ENCODE results near the gene ZNF677.
"Not testable (repeated sequence)": the region's sequence is repeated elsewhere in the genome, so short reads cannot be mapped to it uniquely, and the experiment has no call there.

ZNF677 gene

DNA sequence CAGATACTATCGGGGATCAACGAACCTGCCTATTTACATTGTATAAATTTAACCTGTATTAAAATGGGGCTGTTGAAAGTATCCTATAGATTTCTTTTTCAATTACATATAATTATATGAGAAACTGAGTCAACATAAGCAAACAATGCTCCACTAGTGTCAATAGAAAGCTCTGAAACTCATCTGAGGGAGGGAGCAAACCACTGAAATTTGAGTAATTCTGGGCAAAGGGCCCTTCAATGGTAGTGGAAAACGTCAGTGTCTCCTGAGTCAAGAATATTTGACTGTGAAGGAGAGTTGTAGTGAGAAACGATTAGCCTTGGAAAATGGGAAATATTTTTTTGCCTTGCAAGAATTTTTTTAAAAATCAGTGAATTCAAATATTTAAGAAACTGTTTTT, 30.4 kb upstream of the ZNF677 start:
- H3K4me1 ChIP-seq (ENCODE audit: low read depth, poor library complexity, severe bottlenecking), result no peaks in the 10 kb centered on the region
- H3K27me3 ChIP-seq (ENCODE audit: insufficient read depth, low read depth), result no peaks in the 10 kb centered on the region
- no peaks in the 10 kb centered on the region for H4K20me1 ChIP-seq (ENCODE audit: insufficient read depth)

DNA sequence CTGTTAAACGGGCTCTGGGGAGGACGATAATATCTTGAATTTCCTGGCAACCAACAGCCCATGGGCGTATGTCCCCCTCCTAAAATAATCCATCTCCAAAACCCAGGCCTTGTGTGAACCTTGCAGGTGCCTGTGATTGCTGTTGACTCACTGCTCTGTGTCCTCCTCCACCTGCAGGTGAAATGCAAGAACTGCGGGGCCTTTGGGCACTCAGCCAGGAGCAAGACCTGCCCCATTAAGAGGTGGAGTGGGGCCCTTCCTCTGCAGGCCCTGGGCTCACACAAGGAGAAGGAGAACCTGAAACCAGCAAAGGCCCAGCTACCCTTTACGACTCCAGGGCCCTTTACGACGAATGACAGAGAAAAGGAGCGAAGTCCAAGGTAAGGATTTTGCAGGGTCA, 27.3 kb upstream of the ZNF677 start:
- not testable (repeated sequence) for H3K4me1 ChIP-seq (ENCODE audit: low read depth, poor library complexity, severe bottlenecking); H2AFZ ChIP-seq (ENCODE audit: low read depth); H3K27me3 ChIP-seq (ENCODE audit: insufficient read depth, low read depth); H3K27ac ChIP-seq; H3K4me3 ChIP-seq (IDR thresholded peaks at IDR 0.05; ENCODE audit: insufficient read depth, low read depth, low read length); H4K20me1 ChIP-seq (ENCODE audit: insufficient read depth); H3K4me2 ChIP-seq; H3K79me2 ChIP-seq (ENCODE audit: insufficient read depth, low read depth); H3K9ac ChIP-seq; H3K36me3 ChIP-seq (ENCODE audit: insufficient read depth)

More for the DNA sequence above, 30.4 kb upstream of the ZNF677 start:
- TF ChIP-seq, protein P1, sequence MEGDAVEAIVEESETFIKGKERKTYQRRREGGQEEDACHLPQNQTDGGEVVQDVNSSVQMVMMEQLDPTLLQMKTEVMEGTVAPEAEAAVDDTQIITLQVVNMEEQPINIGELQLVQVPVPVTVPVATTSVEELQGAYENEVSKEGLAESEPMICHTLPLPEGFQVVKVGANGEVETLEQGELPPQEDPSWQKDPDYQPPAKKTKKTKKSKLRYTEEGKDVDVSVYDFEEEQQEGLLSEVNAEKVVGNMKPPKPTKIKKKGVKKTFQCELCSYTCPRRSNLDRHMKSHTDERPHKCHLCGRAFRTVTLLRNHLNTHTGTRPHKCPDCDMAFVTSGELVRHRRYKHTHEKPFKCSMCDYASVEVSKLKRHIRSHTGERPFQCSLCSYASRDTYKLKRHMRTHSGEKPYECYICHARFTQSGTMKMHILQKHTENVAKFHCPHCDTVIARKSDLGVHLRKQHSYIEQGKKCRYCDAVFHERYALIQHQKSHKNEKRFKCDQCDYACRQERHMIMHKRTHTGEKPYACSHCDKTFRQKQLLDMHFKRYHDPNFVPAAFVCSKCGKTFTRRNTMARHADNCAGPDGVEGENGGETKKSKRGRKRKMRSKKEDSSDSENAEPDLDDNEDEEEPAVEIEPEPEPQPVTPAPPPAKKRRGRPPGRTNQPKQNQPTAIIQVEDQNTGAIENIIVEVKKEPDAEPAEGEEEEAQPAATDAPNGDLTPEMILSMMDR (conservative IDR thresholded peaks at IDR 0.05; ENCODE audit: low read depth, low read length), result no peak
- H2AFZ ChIP-seq (ENCODE audit: low read depth), result no peak overlapping the region
- H3K36me3 ChIP-seq (ENCODE audit: insufficient read depth), result no peaks in the 10 kb centered on the region
- H3K27ac ChIP-seq, result no peak overlapping the region
- no peak overlapping the region for H3K4me2 ChIP-seq
- no peak overlapping the region for H3K9ac ChIP-seq
- no peak overlapping the region for H3K4me3 ChIP-seq (IDR thresholded peaks at IDR 0.05; ENCODE audit: insufficient read depth, low read depth, low read length)
- H3K79me2 ChIP-seq (ENCODE audit: insufficient read depth, low read depth), result no peaks in the 10 kb centered on the region

DNA sequence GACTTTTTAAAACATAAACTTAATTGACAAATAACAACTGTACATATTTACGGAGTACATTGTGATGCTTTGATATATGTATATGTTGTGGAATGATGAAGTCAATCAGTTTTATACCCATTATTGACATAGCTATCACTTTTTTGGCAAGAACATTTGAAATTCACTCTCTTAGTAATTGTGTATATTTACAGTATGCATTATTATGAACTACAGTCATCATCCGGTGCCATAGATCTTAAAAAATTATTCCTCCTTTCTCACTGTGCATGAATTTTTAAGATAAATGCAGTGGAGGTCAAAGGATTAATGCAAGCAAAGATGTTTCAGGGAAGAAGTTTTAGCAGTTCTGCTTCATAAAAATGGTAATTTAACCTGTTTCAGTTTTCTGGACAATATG, 20.8 kb upstream of the ZNF677 start:
- Histone ChIP-seq H3K36me3 (ENCODE audit: insufficient read depth) (no peaks in the 10 kb centered on the region), H3K4me2 (no peak overlapping the region), H3K79me2 (ENCODE audit: insufficient read depth, low read depth) (no peaks in the 10 kb centered on the region), H3K9ac (no peak overlapping the region), H4K20me1 (ENCODE audit: insufficient read depth) (no peaks in the 10 kb centered on the region), H2AFZ (ENCODE audit: low read depth) (no peak overlapping the region), H3K27me3 (ENCODE audit: insufficient read depth, low read depth) (no peaks in the 10 kb centered on the region), H3K4me3 (IDR thresholded peaks at IDR 0.05; ENCODE audit: insufficient read depth, low read depth, low read length) (no peak overlapping the region), H3K27ac (no peak overlapping the region), H3K4me1 (ENCODE audit: low read depth, poor library complexity, severe bottlenecking) (no peaks in the 10 kb centered on the region)
- TF ChIP-seq, protein P1 (conservative IDR thresholded peaks at IDR 0.05; ENCODE audit: low read depth, low read length), result no peak

DNA sequence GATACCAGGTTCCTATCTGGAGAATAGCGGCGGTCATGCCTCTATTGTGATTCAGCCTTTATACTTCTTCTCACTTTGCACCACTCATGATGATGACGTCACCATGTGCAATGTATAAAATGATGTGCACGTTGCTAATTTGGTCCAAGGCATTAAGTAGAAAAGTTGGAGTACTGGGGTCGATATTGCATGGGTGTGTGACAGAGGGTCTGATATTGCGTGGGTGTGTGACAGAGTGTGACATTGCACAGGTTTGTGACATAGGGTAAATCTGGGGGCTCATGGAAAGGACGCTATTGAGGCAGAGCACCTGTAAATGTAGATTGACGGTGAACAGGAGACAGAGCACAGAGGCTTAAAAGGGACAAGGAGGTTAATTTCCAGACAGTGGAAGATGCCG, 17.4 kb upstream of the ZNF677 start:
- no peak overlapping the region for H2AFZ ChIP-seq (ENCODE audit: low read depth)
- H3K27me3 ChIP-seq (ENCODE audit: insufficient read depth, low read depth), result no peaks in the 10 kb centered on the region
- H3K36me3 ChIP-seq (ENCODE audit: insufficient read depth), result no peaks in the 10 kb centered on the region
- no peaks in the 10 kb centered on the region for H3K79me2 ChIP-seq (ENCODE audit: insufficient read depth, low read depth)
- H3K9ac ChIP-seq, result no peak overlapping the region
- no peaks in the 10 kb centered on the region for H4K20me1 ChIP-seq (ENCODE audit: insufficient read depth)
- TF ChIP-seq, protein P1 (conservative IDR thresholded peaks at IDR 0.05; ENCODE audit: low read depth, low read length), result no peak
- H3K4me1 ChIP-seq (ENCODE audit: low read depth, poor library complexity, severe bottlenecking), result no peaks in the 10 kb centered on the region
- no peak overlapping the region for H3K4me2 ChIP-seq
- H3K27ac ChIP-seq, result no peak overlapping the region
- H3K4me3 ChIP-seq (IDR thresholded peaks at IDR 0.05; ENCODE audit: insufficient read depth, low read depth, low read length), result no peak overlapping the region

DNA sequence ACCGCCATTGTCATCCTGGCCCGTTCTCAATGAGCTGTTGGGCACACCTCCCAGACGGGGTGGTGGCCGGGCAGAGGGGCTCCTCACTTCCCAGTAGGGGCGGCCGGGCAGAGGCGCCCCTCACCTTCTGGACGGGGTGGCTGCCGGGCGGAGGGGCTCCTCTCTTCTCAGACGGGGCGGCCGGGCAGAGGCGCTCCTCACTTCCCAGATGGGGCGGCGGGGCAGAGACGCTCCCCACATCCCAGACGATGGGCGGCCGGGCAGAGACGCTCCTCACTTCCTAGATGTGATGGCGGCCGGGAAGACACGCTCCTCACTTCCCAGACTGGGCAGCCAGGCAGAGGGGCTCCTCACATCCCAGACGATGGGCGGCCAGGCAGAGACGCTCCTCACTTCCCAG, 15.2 kb upstream of the ZNF677 start:
- H3K36me3 ChIP-seq (ENCODE audit: insufficient read depth); H3K9ac ChIP-seq; H3K27ac ChIP-seq; H3K27me3 ChIP-seq (ENCODE audit: insufficient read depth, low read depth); H4K20me1 ChIP-seq (ENCODE audit: insufficient read depth); H3K79me2 ChIP-seq (ENCODE audit: insufficient read depth, low read depth); H3K4me3 ChIP-seq (IDR thresholded peaks at IDR 0.05; ENCODE audit: insufficient read depth, low read depth, low read length); H2AFZ ChIP-seq (ENCODE audit: low read depth); H3K4me1 ChIP-seq (ENCODE audit: low read depth, poor library complexity, severe bottlenecking); H3K4me2 ChIP-seq: not testable (repeated sequence)

DNA sequence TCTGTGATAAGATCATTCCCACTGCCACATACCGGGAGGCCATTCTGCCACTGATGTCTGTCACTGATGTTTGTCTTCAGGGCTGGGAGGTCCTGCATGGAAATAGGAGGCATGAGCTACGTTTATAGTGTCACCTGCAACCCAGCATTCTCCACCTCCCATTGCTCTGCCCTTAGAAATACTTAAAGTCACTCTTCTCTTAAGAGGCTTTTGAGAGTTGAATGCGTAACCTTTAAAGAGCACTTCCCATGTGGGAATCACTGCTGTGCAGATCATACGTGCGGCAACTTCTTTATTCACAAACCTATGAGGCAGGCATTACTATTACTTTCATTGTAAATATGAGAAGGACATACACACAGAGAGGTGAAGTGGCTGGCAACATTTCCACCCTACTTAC, 12.9 kb upstream of the ZNF677 start, which contains the start of gene VN1R4:
Gene VN1R4 (minus strand): TSS at position 101 of the 400 bp plus-strand sequence. CDS start 58 bp downstream, at position 43.
- not testable (repeated sequence) for H3K79me2 ChIP-seq (ENCODE audit: insufficient read depth, low read depth); H3K4me3 ChIP-seq (IDR thresholded peaks at IDR 0.05; ENCODE audit: insufficient read depth, low read depth, low read length); H3K4me2 ChIP-seq; H3K27ac ChIP-seq; H3K36me3 ChIP-seq (ENCODE audit: insufficient read depth); H3K9ac ChIP-seq; H4K20me1 ChIP-seq (ENCODE audit: insufficient read depth); H3K27me3 ChIP-seq (ENCODE audit: insufficient read depth, low read depth); H3K4me1 ChIP-seq (ENCODE audit: low read depth, poor library complexity, severe bottlenecking); H2AFZ ChIP-seq (ENCODE audit: low read depth)

DNA sequence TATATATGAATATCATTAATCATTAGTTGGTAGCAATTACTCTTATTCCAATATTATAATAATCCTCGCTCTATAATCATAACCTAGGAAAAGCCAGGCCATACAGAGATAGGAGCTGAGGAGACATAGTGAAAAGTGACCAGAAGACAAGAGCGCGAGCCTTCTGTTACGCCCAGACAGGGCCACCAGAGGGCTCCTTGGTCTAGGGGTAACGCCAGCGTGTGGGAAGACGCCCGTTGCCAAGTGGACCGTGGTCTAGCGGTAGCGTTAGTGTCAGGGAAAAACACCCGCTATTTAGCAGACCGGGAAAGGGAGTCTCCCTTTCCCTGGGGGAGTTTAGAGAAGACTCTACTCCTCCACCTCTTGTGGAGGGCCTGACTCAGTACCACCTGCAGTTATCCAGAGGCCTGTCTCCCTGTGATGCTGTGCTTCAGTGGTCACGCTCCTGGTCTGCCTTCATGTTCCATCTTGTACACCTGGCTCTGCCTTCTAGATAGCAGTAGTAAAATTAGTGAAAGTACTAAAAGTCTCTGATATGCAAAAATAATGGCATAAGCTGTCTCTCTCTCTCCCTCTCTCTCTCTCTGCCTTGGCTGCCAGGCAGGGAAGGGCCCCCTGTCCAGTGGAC, 3.2 kb upstream of the ZNF677 start, which contains the start of gene VN1R2:
Gene VN1R2 (plus strand): TSS at position 578 of the 628 bp plus-strand sequence. CDS start 84 bp downstream, outside the sequence.
- not testable (repeated sequence) for H3K79me2 ChIP-seq (ENCODE audit: insufficient read depth, low read depth); H3K9ac ChIP-seq; H3K4me1 ChIP-seq (ENCODE audit: low read depth, poor library complexity, severe bottlenecking); H3K4me3 ChIP-seq (IDR thresholded peaks at IDR 0.05; ENCODE audit: insufficient read depth, low read depth, low read length); H3K27me3 ChIP-seq (ENCODE audit: insufficient read depth, low read depth); H3K4me2 ChIP-seq; H4K20me1 ChIP-seq (ENCODE audit: insufficient read depth); H3K36me3 ChIP-seq (ENCODE audit: insufficient read depth); H2AFZ ChIP-seq (ENCODE audit: low read depth); H3K27ac ChIP-seq
